Stimulated activated CD4-positive, alpha-beta T cell treated with anti-CD3 and anti-CD28 coated beads, Interleukin-4, amount 100 ng/mL, for 1 hour (primary cell): ENCODE measurements around the gene CKB.

ENCODE experiments used
- DNase-seq: peaks from one replicate; pipeline ENCODE4 v3.0.0-alpha.2; 2020

Gene CKB

DNA sequence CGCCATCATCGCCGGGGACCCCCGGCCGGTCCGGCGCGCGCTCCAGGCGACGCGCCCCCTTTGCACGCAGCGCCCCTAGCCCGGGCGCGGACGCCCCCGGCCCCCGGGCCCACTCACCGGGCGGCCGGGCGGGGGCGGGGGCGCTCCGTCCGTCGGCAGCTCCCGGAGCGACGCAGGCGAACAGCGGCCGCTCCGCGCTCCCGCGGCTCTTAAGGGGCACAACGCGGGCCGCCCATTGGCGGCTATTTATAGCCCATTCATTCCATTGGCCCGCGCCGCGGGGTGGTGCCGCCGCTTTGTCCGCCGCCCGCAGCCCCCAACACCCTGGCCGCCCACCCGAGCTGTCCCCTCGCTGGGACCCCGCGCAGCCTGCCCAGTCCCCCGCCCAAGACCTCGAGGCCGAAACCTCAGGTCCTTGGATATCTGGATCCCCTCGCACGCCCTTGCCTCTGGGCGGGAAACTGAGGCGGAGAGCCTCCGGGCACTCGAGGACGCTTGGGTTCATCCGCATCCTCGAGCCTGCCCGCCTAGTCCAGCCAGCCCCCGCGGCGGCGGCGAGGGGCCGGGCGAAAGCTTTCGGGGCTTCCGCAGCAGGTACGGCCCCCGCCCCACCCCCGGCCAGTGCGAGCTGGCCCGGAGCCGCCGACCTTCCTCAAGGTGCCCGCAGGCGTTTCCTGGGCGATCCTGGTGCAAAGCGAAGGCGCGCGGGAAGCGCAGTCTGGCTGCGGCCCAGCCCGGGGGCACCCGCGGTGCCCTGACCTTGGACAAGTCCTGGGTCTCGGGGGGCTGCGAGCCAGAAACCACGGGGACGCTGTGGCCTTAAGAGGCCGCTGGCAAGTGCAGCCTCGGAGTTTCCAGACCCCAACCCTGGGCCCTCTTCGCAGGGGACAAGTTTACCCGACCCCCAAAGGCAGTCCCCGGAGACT, at the start of gene CKB:
TSS of gene CKB (minus strand) at position 182 of the 926 bp plus-strand sequence. CDS start 337 bp downstream, outside the sequence.
- DNase-seq: no peak

- no peak for DNase-seq
Observed at GRCh38 chr14:103569408-103569807, 46.8 kb upstream of the CKB start.

GRCh38 chr14:103568952-103569351, 46.3 kb upstream of the CKB start:
- no peak for DNase-seq

DNA sequence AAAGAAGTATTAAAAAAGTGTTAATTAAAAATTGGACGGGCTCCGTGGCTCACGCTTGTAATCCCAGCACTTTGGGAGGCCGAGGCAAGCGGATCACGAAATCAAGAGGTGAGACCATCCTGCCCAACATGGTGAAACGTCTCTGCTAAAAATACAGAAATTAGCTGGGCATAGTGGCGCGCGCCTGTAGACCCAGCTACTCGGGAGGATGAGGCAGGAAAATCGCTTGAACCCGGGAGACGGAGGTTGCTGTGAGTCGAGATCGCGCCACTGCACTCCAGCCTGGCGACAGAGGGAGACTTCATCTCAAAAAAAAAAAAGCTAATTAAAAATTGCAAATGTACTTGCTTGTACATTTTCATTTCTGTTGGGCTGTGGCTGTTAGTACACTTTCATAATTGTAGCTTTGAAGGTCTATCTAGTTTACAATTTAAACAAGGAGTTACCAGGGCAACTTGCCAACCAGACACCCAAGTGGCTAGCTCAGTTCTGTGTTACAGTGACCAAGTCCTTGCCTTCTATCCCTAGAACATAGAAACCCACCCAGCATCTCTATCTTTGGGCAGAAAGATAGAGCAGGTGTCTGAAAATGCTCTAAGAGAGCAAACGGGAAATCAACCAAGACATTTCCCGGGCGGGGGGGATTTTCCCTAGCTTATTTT, 41.3 kb upstream of the CKB start:
- no peak for DNase-seq

DNA sequence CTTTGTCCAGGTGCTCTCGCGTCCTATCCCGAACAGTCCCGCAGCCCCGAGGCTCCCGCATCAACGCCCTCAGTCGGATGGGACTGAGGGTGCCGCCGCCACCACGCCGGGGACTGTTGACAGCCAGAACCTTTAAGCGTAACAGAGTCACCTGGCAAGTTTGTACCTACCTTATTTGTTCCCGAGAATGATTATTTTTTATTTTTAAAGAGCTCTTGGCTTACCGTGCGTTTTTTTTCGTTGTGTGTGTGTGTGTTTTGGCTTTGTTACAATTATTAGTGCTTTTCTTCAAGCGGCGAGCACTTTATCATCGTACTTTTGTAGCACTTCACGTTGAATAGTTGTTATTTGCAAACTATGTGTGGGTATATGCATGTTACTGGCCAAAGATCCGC, 40.6 kb upstream of the CKB start:
- DNase-seq: no peak

GRCh38 chr14:103562429-103563225, 40.0 kb upstream of the CKB start, which contains the start of the genes BAG5 and COA8:
Gene BAG5 (minus strand): TSS chr14:103562657. CDS start chr14:103561164, 1,493 bp downstream.
Gene COA8 (plus strand): TSS chr14:103562960. CDS start chr14:103563002, 42 bp downstream.
- DNase-seq: peak; percentile 88

DNA sequence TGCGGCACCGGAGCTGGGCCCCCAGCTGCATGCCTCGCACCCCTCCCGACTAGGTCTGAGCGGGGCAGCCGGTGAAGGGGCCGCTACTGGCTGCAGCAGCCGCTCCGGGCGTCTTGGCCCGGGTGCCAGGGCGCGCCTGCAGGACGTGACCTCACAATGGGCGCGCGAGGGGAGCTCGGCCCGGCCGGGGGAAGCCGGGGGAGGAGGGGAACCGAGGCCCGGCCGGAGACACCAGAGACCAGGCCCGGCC, 39.5 kb upstream of the CKB start:
- DNase-seq: no peak

- DNase-seq: peak; percentile 32
Observed at GRCh38 chr14:103561381-103562178, 39.0 kb upstream of the CKB start.

GRCh38 chr14:103560691-103561090, 38.1 kb upstream of the CKB start:
- DNase-seq: no peak

GRCh38 chr14:103559766-103560165, 37.1 kb upstream of the CKB start:
- DNase-seq: no peak

DNA sequence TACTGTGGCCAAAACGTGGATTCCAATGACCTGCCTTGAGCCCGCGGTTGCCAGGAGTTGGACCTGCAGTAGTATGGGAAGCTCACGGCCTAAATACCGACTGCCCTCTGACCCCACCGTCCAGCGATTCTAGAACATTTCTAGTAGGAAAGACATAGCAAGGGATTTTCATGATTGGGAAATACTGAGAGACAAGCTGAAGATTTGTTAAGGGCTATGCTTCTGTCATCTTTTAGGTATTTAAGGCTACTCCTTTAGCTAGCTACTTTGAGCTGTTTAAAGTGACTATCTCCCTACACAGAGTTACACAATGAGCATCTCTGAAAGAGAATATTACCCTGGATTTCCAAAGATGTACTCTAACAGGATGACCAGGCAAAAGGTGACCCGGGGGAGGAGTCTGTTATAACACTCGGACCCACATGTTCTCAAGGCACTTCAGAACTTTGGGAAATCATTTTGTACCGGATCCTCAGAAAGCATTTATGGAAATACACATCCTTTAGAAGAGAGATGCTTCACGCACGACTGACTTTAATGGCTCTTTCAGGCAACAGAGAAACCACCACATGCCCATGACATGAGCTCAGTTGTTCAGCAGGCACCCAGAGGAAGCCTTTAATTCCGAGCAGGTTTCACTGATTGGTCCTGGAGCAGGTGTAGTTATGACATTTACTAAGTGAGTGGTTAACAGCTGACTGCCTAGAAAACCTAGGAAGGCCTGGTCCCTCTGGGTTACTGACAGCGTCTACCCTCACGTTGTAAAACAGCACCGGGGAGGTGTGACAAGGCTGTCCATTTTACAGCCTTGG, 35.6 kb upstream of the CKB start:
- DNase-seq: no peak

- DNase-seq: no peak
Observed at GRCh38 chr14:103556946-103557758, 34.5 kb upstream of the CKB start.

DNA sequence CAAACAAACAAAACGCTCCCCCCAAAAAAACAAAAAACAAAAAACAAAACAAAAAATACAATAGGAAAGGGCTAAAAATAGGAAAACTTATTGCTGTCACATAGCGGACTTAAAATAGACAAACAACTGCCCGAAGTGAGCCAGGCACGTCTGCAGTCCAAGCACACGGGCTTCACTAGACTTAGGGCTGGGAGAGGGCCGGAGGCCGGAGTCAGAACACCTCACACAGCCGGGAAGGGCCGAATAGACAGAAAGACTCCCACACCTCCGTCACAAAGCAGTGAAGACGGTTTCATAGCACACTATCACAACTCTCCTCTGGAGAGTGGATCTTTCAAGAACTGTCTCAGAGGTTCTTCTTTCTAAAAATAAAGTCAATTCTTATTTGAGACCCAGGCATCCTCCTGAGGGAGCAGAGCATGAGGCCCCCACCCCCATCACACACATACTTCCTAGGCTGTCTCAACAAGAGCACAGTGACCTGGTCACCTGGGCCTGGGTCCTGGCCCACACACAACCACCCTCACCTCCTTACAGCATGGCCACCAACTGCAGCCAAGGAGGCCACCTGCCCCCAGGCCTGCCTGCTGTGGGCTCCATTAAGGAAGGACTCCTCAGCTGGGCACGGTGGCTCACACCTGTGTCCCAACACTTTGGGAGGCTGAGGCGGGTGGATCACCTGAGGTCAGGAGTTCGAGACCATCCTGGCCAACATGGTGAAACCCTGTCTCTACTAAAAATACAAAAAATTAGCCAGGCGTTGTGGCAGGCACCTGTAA, 33.1 kb upstream of the CKB start:
- no peak for DNase-seq

- DNase-seq: no peak
Observed at GRCh38 chr14:103552846-103553210, 30.2 kb upstream of the CKB start.

- no peak for DNase-seq
Observed at GRCh38 chr14:103552011-103552845, 29.6 kb upstream of the CKB start.

GRCh38 chr14:103551338-103551762, 28.7 kb upstream of the CKB start:
- no peak for DNase-seq

DNA sequence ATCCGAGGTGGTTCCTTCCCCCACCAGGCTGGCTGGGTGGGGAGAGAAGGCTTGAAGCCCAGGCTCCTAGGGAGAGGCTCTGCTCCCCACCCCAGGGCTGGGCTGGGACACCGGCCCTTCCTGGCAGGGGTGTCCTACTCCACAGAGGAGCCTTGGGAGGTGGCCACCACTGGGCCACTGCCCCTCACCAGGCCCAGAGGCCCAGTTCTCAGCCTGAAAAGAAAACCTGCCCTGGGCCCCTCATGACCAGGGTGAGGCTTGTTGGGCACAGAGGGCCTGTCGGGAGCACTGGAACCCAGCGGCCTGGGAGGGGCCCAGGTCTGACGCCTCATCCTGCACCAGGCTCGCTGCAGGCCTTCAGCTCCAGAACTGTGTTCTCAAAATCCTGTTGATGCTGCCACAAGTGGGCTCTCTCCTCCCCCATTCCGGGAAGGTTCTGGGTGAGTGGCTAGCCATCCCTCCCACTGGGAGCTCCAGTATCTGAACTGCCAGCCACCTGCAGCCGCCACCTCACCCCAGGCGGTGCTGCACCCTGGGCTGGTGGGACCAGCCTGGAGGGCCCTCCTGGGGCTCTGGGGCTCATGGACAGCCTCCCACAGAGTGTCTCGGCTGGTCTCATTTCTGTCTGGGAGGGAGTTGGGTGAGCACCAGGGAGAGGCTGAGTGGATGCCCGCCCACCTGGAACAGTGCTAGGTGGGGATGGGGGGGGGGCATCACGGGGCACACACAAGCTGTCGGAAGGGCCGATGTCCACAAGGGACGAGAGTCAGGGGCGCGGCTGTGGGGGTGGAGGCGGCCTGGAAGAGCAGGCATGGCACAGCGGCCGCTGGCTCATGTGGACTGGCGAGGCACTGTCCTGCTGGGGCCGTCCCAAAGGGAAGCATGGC, 28.1 kb upstream of the CKB start:
- no peak for DNase-seq
